ENCODE data around the gene ZNF385B. TPM values are rescaled to one million over a fixed set of nuclear protein-coding genes. Genes with fewer than 3 reads are reported as not detected.

ZNF385B gene
- total RNA-seq, 4 donors from 2014 or later = 0.41 to 3.3 TPM; not detected in 2

- intact Hi-C loops (cut with DNase I; ENCODE audit: low total_unique reads) = no loop called here
- H3K4me1 ChIP-seq = no peaks in the 10 kb centered on the region
- H3K36me3 ChIP-seq = no peaks in the 10 kb centered on the region
- no peaks in the 10 kb centered on the region for H3K27me3 ChIP-seq
- peak in 1 of 2 donors; percentile 19 for DNase-seq
- TF ChIP-seq, protein P1, sequence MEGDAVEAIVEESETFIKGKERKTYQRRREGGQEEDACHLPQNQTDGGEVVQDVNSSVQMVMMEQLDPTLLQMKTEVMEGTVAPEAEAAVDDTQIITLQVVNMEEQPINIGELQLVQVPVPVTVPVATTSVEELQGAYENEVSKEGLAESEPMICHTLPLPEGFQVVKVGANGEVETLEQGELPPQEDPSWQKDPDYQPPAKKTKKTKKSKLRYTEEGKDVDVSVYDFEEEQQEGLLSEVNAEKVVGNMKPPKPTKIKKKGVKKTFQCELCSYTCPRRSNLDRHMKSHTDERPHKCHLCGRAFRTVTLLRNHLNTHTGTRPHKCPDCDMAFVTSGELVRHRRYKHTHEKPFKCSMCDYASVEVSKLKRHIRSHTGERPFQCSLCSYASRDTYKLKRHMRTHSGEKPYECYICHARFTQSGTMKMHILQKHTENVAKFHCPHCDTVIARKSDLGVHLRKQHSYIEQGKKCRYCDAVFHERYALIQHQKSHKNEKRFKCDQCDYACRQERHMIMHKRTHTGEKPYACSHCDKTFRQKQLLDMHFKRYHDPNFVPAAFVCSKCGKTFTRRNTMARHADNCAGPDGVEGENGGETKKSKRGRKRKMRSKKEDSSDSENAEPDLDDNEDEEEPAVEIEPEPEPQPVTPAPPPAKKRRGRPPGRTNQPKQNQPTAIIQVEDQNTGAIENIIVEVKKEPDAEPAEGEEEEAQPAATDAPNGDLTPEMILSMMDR (IDR thresholded peaks at IDR 0.05) = no peak
- no peak for TF ChIP-seq POLR2A (IDR thresholded peaks at IDR 0.05)
- no peak overlapping the region for H3K27ac ChIP-seq
- no peak overlapping the region for H3K4me3 ChIP-seq
- no peaks in the 10 kb centered on the region for H3K9me3 ChIP-seq
Observed at GRCh38 chr2:179571252-179571651, 290.2 kb downstream of the ZNF385B start.

DNA sequence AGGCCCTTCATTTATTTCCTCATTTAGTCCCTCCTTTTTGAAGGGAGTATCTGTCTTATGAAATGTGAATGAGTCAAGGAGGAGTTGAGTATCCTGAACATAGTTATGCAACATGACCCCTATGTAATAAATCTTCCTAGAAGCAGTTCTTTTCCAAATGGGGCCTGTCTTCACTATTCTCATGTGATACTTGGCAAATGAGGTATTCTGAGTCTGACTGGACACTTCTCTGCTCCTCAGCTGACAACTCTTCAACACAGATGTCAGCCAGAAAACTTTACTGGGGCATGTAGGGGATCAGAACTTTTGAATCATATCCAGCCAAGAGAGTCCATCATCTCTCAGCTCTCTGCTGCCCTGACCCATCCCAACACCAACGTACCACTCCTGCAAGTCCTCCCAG, 291.6 kb downstream of the ZNF385B start:
- peak; percentile 25 to 34 for DNase-seq
- intact Hi-C loops (cut with DNase I; ENCODE audit: low total_unique reads) = no loop called here
- H3K4me1 ChIP-seq = no peaks in the 10 kb centered on the region
- no peaks in the 10 kb centered on the region for H3K9me3 ChIP-seq
- H3K4me3 ChIP-seq = no peak overlapping the region
- H3K27me3 ChIP-seq = no peaks in the 10 kb centered on the region
- peak overlapping the region in 1 of 2 donors; percentile 60 for H3K27ac ChIP-seq
- H3K36me3 ChIP-seq = no peaks in the 10 kb centered on the region
- TF ChIP-seq, protein P1 (IDR thresholded peaks at IDR 0.05) = no peak
- no peak for TF ChIP-seq POLR2A (IDR thresholded peaks at IDR 0.05)

- intact Hi-C loops (cut with DNase I; ENCODE audit: low total_unique reads) = no loop called here
Observed at GRCh38 chr2:179565807-179566206, 295.6 kb downstream of the ZNF385B start.

GRCh38 chr2:179562330-179562885, 299.0 kb downstream of the ZNF385B start:
- Histone ChIP-seq H3K36me3 (no peaks in the 10 kb centered on the region), H3K27me3 (no peaks in the 10 kb centered on the region), H3K9me3 (no peaks in the 10 kb centered on the region), H3K4me3 (no peak overlapping the region), H3K27ac (no peak overlapping the region), H3K4me1 (no peaks in the 10 kb centered on the region)
- intact Hi-C loops (cut with DNase I; ENCODE audit: low total_unique reads) = no loop called here
- DNase-seq = no peak
- TF ChIP-seq, protein P1 (IDR thresholded peaks at IDR 0.05) = no peak
- no peak for TF ChIP-seq POLR2A (IDR thresholded peaks at IDR 0.05)

More at GRCh38 chr2:179565807-179566206, 295.6 kb downstream of the ZNF385B start:
- Histone ChIP-seq H3K4me1 (no peaks in the 10 kb centered on the region), H3K36me3 (no peaks in the 10 kb centered on the region), H3K9me3 (no peaks in the 10 kb centered on the region), H3K27ac (no peak overlapping the region), H3K27me3 (no peaks in the 10 kb centered on the region), H3K4me3 (no peak overlapping the region)
- DNase-seq = no peak
- TF ChIP-seq, protein P1 (IDR thresholded peaks at IDR 0.05) = no peak
- TF ChIP-seq POLR2A (IDR thresholded peaks at IDR 0.05) = no peak

GRCh38 chr2:179561702-179562101, 299.7 kb downstream of the ZNF385B start:
- no peak overlapping the region for H3K4me3 ChIP-seq
- TF ChIP-seq POLR2A (IDR thresholded peaks at IDR 0.05) = no peak
- TF ChIP-seq, protein P1 (IDR thresholded peaks at IDR 0.05) = no peak
- no peak for DNase-seq
- no peaks in the 10 kb centered on the region for H3K9me3 ChIP-seq
- no peaks in the 10 kb centered on the region for H3K27me3 ChIP-seq
- H3K36me3 ChIP-seq = no peaks in the 10 kb centered on the region
- no peaks in the 10 kb centered on the region for H3K4me1 ChIP-seq
- intact Hi-C loops (cut with DNase I; ENCODE audit: low total_unique reads) = no loop called here
- no peak overlapping the region for H3K27ac ChIP-seq

All from uterus (tissue), 4 donors.